Keratinocyte (primary cell): ENCODE data around the gene PPP1R2B. TPM values are rescaled to one million over a fixed set of nuclear protein-coding genes. Genes with fewer than 3 reads are reported as not detected.

Experiments
- DNase-seq: peaks from one replicate; pipeline ENCODE4 v3.0.0-alpha.2; 2011; ENCODE audit warnings: low read depth, missing footprints, low spot score
- FAIRE-seq: peaks from 2 replicates; lab custom pipeline; 2011; peaks lifted over from hg19 to GRCh38; lab: Jason Lieb, UNC
- H2AFZ ChIP-seq: 2 replicates; pipeline ENCODE4 v1.6.0; 2012; ENCODE audit warnings: low read length, control low read depth, inconsistent platforms; ENCODE audit not compliant: control insufficient read depth
- H3K27ac ChIP-seq: 2 replicates; pipeline ENCODE4 v1.5.1; 2011; ENCODE audit warnings: low read length; ENCODE audit not compliant: control insufficient read depth, insufficient read depth
- H3K27me3 ChIP-seq: 3 replicates; pipeline ENCODE4 v1.6.0; 2011; ENCODE audit warnings: low read length; ENCODE audit not compliant: control insufficient read depth, insufficient read depth; ENCODE audit errors: extremely low read depth
- H3K36me3 ChIP-seq, 2 experiments: 2 replicates in 1 of 2; 3 replicates in 1 of 2; pipeline ENCODE4 v1.5.1; 2011; ENCODE audit warnings: low read length in 2 of 2, mild to moderate bottlenecking in 1 of 2; ENCODE audit not compliant: control insufficient read depth in 2 of 2, insufficient read depth in 2 of 2; ENCODE audit errors: extremely low read depth in 1 of 2
- H3K4me1 ChIP-seq: 3 replicates; pipeline ENCODE4 v1.5.1; 2011; ENCODE audit warnings: low read length; ENCODE audit not compliant: control insufficient read depth, insufficient read depth; ENCODE audit errors: extremely low read depth
- H3K4me2 ChIP-seq: 3 replicates; pipeline ENCODE4 v1.6.0; 2011; ENCODE audit warnings: low read depth, low read length; ENCODE audit not compliant: control insufficient read depth, insufficient read depth; ENCODE audit errors: extremely low read depth
- H3K4me3 ChIP-seq, 3 experiments: fragments of 200-600 bp in 1 of 3; sonication (generic) in 1 of 3; 2 replicates in 2 of 3; 3 replicates in 1 of 3; pipeline ENCODE4 v1.5.1; 2011 to 2016; ENCODE audit warnings: low read length in 3 of 3, mild to moderate bottlenecking in 3 of 3, control low read depth in 2 of 3, inconsistent platforms in 1 of 3, low read depth in 1 of 3, mixed read lengths in 1 of 3, mixed run types in 1 of 3, moderate library complexity in 1 of 3; ENCODE audit not compliant: control insufficient read depth in 2 of 3, insufficient read depth in 2 of 3; ENCODE audit errors: extremely low read depth in 1 of 3
- H3K79me2 ChIP-seq: 2 replicates; pipeline ENCODE4 v1.6.0; 2012; ENCODE audit warnings: low read length; ENCODE audit not compliant: control insufficient read depth, insufficient read depth
- H3K9ac ChIP-seq: 3 replicates; pipeline ENCODE4 v1.6.0; 2011; ENCODE audit warnings: low read length; ENCODE audit not compliant: control insufficient read depth, insufficient read depth; ENCODE audit errors: extremely low read depth
- H3K9me1 ChIP-seq: 3 replicates; pipeline ENCODE4 v1.6.0; 2011; ENCODE audit warnings: low read length; ENCODE audit not compliant: control insufficient read depth, insufficient read depth; ENCODE audit errors: extremely low read depth
- H3K9me3 ChIP-seq: 2 replicates; pipeline ENCODE4 v1.5.1; 2012; ENCODE audit warnings: low read depth, low read length; ENCODE audit not compliant: control insufficient read depth
- H4K20me1 ChIP-seq: 3 replicates; pipeline ENCODE4 v1.6.0; 2011; ENCODE audit warnings: low read length; ENCODE audit not compliant: control insufficient read depth, insufficient read depth; ENCODE audit errors: extremely low read depth
- EZH2 ChIP-seq: IDR thresholded peaks from one replicate; pipeline ENCODE4 v1.6.1; 2012; ENCODE audit warnings: inconsistent platforms, mild to moderate bottlenecking, low read length, moderate library complexity
- dilution Hi-C: fragments of 300-500 bp; cut with MboI; formaldehyde crosslinking; loops from one replicate; pipeline ENCODE4 v1.7.0; 2020; ENCODE audit warnings: low sequenced_read_pairs; ENCODE audit not compliant: extremely low pct_ligation_motif_present
- polyA plus RNA-seq, 5 experiments: library from polyadenylated mRNA; depleted of rRNA in 3 of 5; stranded (reverse) in 3 of 5; stranded (forward) in 1 of 5; unstranded in 1 of 5; fragments of >200 nt; gene quantifications; 1 replicate in 1 of 5; 2 replicates in 3 of 5; 3 replicates in 1 of 5; pipeline versions ENCODE4 v1.2.1 to v1.2.3, GENCODE V29; 2011 to 2012; ENCODE audit warnings: missing spikeins in 2 of 5, low read depth in 1 of 5, low replicate concordance in 1 of 5
- TF ChIP-seq, protein P1 (sequence below), 3 experiments: IDR thresholded peaks in 1 of 3; conservative IDR thresholded peaks in 1 of 3; optimal IDR thresholded peaks in 1 of 3; 2 replicates in 2 of 3; 3 replicates in 1 of 3; pipeline versions ENCODE3 to v1.5.1; 2011; ENCODE audit warnings: low read length in 3 of 3, mild to moderate bottlenecking in 3 of 3, moderate library complexity in 2 of 3, control low read depth in 1 of 3, inconsistent platforms in 1 of 3; ENCODE audit not compliant: insufficient read depth in 2 of 3; ENCODE audit errors: extremely low read depth in 1 of 3

PPP1R2B gene
- polyA plus RNA-seq, 1 donor (not counting 4 experiments of a cell fraction or from before 2014, with no cell fraction given): 0.05 TPM

DNA sequence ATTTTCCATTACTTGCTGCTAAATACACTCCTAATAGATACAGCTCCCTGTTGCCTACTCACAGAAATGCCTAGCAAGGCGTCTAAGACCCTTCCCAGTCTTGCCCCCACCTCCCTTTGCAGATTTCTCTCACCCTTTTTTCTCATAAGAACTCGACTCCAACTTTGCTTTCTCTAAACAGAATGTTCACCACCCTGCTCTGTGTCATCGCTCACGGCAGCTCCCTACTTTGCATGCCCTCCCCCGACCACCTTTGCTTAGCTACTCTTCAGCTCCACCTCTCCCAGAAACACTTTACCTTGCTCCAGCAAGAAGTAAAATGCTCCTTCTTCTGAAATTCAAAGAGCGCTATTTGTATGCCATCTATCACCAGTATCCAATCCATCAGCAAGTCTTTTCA lies 15.2 kb upstream of the PPP1R2B start:
- Histone ChIP-seq H4K20me1 (no peaks in the 10 kb centered on the region), H3K9me3 (peaks cover under 1% of the 10 kb centered on the region), H3K9me1 (no peaks in the 10 kb centered on the region), H3K27ac (no peak overlapping the region), H2AFZ (no peak overlapping the region), H3K4me2 (no peak overlapping the region), H3K79me2 (no peaks in the 10 kb centered on the region), H3K4me3 (no peak overlapping the region), H3K36me3 (no peaks in the 10 kb centered on the region), H3K9ac (no peak overlapping the region), H3K4me1 (no peaks in the 10 kb centered on the region), H3K27me3 (no peaks in the 10 kb centered on the region)
- FAIRE-seq: no peak
- no peak for DNase-seq
- no peak for TF ChIP-seq EZH2
- TF ChIP-seq, protein P1, sequence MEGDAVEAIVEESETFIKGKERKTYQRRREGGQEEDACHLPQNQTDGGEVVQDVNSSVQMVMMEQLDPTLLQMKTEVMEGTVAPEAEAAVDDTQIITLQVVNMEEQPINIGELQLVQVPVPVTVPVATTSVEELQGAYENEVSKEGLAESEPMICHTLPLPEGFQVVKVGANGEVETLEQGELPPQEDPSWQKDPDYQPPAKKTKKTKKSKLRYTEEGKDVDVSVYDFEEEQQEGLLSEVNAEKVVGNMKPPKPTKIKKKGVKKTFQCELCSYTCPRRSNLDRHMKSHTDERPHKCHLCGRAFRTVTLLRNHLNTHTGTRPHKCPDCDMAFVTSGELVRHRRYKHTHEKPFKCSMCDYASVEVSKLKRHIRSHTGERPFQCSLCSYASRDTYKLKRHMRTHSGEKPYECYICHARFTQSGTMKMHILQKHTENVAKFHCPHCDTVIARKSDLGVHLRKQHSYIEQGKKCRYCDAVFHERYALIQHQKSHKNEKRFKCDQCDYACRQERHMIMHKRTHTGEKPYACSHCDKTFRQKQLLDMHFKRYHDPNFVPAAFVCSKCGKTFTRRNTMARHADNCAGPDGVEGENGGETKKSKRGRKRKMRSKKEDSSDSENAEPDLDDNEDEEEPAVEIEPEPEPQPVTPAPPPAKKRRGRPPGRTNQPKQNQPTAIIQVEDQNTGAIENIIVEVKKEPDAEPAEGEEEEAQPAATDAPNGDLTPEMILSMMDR (optimal IDR thresholded peaks at IDR 0.05 in 1 of 3, IDR thresholded peaks at IDR 0.05 in 1 of 3, conservative IDR thresholded peaks at IDR 0.05 in 1 of 3; ENCODE audit: extremely low read depth in 1 of 3, insufficient read depth in 2 of 3, low read length in 3 of 3): no peak
- dilution Hi-C loops: no loop called here

DNA sequence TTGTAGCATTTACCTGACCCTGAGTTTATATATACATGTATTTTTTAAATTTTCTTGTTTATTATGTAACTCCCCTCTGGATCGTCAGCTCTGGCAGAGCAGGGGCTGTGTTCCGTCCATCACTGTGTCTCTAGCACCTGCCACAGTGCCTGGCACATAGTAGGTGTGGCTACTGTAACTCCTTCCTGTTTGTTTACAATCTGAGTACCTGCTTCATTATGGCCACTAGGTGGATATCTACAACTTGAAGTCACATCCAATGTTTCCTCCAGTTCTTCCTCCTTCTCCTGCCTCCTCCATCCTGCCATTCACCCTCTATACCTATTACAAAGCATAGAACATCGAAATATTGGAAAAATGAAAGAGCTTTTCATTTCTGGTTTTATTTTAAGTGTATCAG lies 14.2 kb upstream of the PPP1R2B start:
- H3K9me3 ChIP-seq: peaks cover 2% of the 10 kb centered on the region
- no peaks in the 10 kb centered on the region for H3K4me1 ChIP-seq
- no peak for FAIRE-seq
- H3K4me2 ChIP-seq: no peak overlapping the region
- no peaks in the 10 kb centered on the region for H4K20me1 ChIP-seq
- no peak overlapping the region for H3K9ac ChIP-seq
- no peak for DNase-seq
- no peaks in the 10 kb centered on the region for H3K9me1 ChIP-seq
- H3K79me2 ChIP-seq: no peaks in the 10 kb centered on the region
- TF ChIP-seq, protein P1 (optimal IDR thresholded peaks at IDR 0.05 in 1 of 3, IDR thresholded peaks at IDR 0.05 in 1 of 3, conservative IDR thresholded peaks at IDR 0.05 in 1 of 3; ENCODE audit: extremely low read depth in 1 of 3, insufficient read depth in 2 of 3, low read length in 3 of 3): no peak
- no peak for TF ChIP-seq EZH2
- H3K27ac ChIP-seq: no peak overlapping the region
- H3K36me3 ChIP-seq: no peaks in the 10 kb centered on the region
- dilution Hi-C loops: no loop called here
- H2AFZ ChIP-seq: no peak overlapping the region
- H3K27me3 ChIP-seq: no peaks in the 10 kb centered on the region
- H3K4me3 ChIP-seq: no peak overlapping the region
